ENCODE results near the gene PHACTR1. TPM values are rescaled to one million over a fixed set of nuclear protein-coding genes. Genes with fewer than 3 reads are reported as not detected.

PHACTR1 gene
- total RNA-seq, 1 experiment from 2014 or later = 0.05 TPM

DNA sequence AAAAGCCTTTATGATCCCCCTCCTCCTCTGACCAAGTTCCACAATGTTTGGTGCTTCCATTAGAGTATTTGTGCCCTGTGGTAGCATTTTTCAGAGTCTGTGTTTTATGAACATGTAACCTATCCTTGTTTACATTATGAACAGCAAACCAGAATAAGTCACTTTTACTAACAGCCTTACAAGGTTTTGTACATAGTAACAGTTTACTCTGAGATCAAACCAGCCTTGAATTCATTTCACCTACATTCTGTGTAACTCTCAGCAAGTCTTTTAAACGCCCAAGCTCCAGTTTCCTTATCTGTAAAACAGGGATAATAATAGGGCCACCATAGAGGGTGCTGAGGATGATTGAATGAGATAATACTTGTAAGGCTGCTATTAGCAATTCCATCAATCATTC, 175.0 kb downstream of the PHACTR1 start:
- CTCF ChIA-PET = no interaction called here
- Histone ChIP-seq H3K36me3 (ENCODE audit: control insufficient read depth, insufficient read depth, low read length) (no peaks in the 10 kb centered on the region), H3K27me3 (ENCODE audit: control insufficient read depth, insufficient read depth, low read length) (peaks cover 2% of the 10 kb centered on the region; the same call in 1 of the 2 replicates), H3K4me3 (ENCODE audit: low read depth in 2 of 2, low read length in 2 of 2) (no peak overlapping the region), H3K27ac (ENCODE audit: low read length) (no peak overlapping the region), H3K4me1 (ENCODE audit: control insufficient read depth, insufficient read depth, low read length) (no peaks in the 10 kb centered on the region), H3K9me3 (ENCODE audit: control insufficient read depth, insufficient read depth, low read depth, low read length) (no peaks in the 10 kb centered on the region; the same call in 1 of the 2 replicates)
- no peak for DNase-seq (ENCODE audit: low read depth, low spot score)
- intact Hi-C loops (cut with micrococcal nuclease; ENCODE audit: unreplicated experiment) = no loop called here
- in situ Hi-C loops (cut with HindIII; ENCODE audit: low pct_unique_long_range_greater_than_20kb, low sequenced_read_pairs) = no loop called here
- POLR2A ChIA-PET = no interaction called here
- ATAC-seq = no peak
- no TSS peak for BruUV-seq (replicated peaks)
- TF ChIP-seq, protein P1, sequence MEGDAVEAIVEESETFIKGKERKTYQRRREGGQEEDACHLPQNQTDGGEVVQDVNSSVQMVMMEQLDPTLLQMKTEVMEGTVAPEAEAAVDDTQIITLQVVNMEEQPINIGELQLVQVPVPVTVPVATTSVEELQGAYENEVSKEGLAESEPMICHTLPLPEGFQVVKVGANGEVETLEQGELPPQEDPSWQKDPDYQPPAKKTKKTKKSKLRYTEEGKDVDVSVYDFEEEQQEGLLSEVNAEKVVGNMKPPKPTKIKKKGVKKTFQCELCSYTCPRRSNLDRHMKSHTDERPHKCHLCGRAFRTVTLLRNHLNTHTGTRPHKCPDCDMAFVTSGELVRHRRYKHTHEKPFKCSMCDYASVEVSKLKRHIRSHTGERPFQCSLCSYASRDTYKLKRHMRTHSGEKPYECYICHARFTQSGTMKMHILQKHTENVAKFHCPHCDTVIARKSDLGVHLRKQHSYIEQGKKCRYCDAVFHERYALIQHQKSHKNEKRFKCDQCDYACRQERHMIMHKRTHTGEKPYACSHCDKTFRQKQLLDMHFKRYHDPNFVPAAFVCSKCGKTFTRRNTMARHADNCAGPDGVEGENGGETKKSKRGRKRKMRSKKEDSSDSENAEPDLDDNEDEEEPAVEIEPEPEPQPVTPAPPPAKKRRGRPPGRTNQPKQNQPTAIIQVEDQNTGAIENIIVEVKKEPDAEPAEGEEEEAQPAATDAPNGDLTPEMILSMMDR (IDR thresholded peaks at IDR 0.05) = no peak
- no peak for TF ChIP-seq TCF7L2 (IDR thresholded peaks at IDR 0.05; ENCODE audit: low read depth, low read length)
- TF ChIP-seq SIN3A (IDR thresholded peaks at IDR 0.05; ENCODE audit: borderline replicate concordance, insufficient read depth, low read depth, low read length) = no peak
- TF ChIP-seq POLR2AphosphoS5 (IDR thresholded peaks at IDR 0.05; ENCODE audit: low read depth, low read length) = no peak
- TF ChIP-seq, protein P2, sequence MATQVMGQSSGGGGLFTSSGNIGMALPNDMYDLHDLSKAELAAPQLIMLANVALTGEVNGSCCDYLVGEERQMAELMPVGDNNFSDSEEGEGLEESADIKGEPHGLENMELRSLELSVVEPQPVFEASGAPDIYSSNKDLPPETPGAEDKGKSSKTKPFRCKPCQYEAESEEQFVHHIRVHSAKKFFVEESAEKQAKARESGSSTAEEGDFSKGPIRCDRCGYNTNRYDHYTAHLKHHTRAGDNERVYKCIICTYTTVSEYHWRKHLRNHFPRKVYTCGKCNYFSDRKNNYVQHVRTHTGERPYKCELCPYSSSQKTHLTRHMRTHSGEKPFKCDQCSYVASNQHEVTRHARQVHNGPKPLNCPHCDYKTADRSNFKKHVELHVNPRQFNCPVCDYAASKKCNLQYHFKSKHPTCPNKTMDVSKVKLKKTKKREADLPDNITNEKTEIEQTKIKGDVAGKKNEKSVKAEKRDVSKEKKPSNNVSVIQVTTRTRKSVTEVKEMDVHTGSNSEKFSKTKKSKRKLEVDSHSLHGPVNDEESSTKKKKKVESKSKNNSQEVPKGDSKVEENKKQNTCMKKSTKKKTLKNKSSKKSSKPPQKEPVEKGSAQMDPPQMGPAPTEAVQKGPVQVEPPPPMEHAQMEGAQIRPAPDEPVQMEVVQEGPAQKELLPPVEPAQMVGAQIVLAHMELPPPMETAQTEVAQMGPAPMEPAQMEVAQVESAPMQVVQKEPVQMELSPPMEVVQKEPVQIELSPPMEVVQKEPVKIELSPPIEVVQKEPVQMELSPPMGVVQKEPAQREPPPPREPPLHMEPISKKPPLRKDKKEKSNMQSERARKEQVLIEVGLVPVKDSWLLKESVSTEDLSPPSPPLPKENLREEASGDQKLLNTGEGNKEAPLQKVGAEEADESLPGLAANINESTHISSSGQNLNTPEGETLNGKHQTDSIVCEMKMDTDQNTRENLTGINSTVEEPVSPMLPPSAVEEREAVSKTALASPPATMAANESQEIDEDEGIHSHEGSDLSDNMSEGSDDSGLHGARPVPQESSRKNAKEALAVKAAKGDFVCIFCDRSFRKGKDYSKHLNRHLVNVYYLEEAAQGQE (IDR thresholded peaks at IDR 0.05; ENCODE audit: insufficient read depth in 1 of 2, low read depth in 2 of 2, low read length in 1 of 2) = no peak

DNA sequence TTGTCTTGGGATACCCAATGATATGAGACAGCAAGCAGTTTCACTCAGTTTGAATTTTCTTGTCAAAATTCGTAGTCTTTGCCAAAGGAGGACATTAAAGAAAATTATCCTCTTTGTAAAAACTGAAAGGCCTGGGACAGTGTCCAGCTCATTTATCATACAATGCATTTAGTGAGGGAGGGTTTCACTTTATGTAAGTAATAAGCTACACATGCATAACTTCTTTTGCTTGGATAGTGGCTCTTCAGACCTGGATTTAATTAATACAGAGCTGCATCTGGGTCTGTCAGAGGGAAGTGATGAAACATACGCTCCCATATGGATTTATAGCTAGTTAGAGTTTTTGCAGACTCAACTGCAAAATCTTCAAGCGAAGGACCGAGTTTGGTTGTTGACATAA, 175.6 kb downstream of the PHACTR1 start:
- BruUV-seq (replicated peaks) = no TSS peak
- Histone ChIP-seq H3K27ac (ENCODE audit: low read length) (no peak overlapping the region), H3K4me3 (ENCODE audit: low read depth in 2 of 2, low read length in 2 of 2) (no peak overlapping the region), H3K4me1 (ENCODE audit: control insufficient read depth, insufficient read depth, low read length) (no peaks in the 10 kb centered on the region), H3K27me3 (ENCODE audit: control insufficient read depth, insufficient read depth, low read length) (peaks cover 2% of the 10 kb centered on the region; the same call in 1 of the 2 replicates), H3K9me3 (ENCODE audit: control insufficient read depth, insufficient read depth, low read depth, low read length) (no peaks in the 10 kb centered on the region; the same call in 1 of the 2 replicates), H3K36me3 (ENCODE audit: control insufficient read depth, insufficient read depth, low read length) (no peaks in the 10 kb centered on the region)
- DNase-seq (ENCODE audit: low read depth, low spot score) (no peak), ATAC-seq (no peak)
- in situ Hi-C loops (cut with HindIII; ENCODE audit: low pct_unique_long_range_greater_than_20kb, low sequenced_read_pairs) (no loop called here), intact Hi-C loops (cut with micrococcal nuclease; ENCODE audit: unreplicated experiment) (no loop called here)
- no peak for TF ChIP-seq TCF7L2 (IDR thresholded peaks at IDR 0.05; ENCODE audit: low read depth, low read length)
- TF ChIP-seq, protein P2 (IDR thresholded peaks at IDR 0.05; ENCODE audit: insufficient read depth in 1 of 2, low read depth in 2 of 2, low read length in 1 of 2) = no peak
- CTCF ChIA-PET = no interaction called here
- POLR2A ChIA-PET = no interaction called here
